LNCAP (cell line): Measurements from ENCODE around the gene SNTG2.

Experiments
- TF ChIP-seq, protein P1 (sequence below): fragments of 450-650 bp; IDR thresholded peaks from 2 replicates; pipeline ENCODE4 v1.5.1; 2017; ENCODE audit warnings: mild to moderate bottlenecking

SNTG2 gene

GRCh38 chr2:1068822-1069221 is 118.2 kb downstream of the SNTG2 start:
- TF ChIP-seq, protein P1, sequence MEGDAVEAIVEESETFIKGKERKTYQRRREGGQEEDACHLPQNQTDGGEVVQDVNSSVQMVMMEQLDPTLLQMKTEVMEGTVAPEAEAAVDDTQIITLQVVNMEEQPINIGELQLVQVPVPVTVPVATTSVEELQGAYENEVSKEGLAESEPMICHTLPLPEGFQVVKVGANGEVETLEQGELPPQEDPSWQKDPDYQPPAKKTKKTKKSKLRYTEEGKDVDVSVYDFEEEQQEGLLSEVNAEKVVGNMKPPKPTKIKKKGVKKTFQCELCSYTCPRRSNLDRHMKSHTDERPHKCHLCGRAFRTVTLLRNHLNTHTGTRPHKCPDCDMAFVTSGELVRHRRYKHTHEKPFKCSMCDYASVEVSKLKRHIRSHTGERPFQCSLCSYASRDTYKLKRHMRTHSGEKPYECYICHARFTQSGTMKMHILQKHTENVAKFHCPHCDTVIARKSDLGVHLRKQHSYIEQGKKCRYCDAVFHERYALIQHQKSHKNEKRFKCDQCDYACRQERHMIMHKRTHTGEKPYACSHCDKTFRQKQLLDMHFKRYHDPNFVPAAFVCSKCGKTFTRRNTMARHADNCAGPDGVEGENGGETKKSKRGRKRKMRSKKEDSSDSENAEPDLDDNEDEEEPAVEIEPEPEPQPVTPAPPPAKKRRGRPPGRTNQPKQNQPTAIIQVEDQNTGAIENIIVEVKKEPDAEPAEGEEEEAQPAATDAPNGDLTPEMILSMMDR, result no peak

- TF ChIP-seq, protein P1, result no peak
These were observed 119.2 kb downstream of the SNTG2 start for GRCh38 chr2:1069847-1070246.

- TF ChIP-seq, protein P1, result no peak
These were observed 120.0 kb downstream of the SNTG2 start for GRCh38 chr2:1070601-1071000.

- TF ChIP-seq, protein P1, result no peak
These were observed 121.0 kb downstream of the SNTG2 start for GRCh38 chr2:1071650-1072049.

GRCh38 chr2:1072250-1072649 is 121.6 kb downstream of the SNTG2 start:
- TF ChIP-seq, protein P1, result no peak

DNA sequence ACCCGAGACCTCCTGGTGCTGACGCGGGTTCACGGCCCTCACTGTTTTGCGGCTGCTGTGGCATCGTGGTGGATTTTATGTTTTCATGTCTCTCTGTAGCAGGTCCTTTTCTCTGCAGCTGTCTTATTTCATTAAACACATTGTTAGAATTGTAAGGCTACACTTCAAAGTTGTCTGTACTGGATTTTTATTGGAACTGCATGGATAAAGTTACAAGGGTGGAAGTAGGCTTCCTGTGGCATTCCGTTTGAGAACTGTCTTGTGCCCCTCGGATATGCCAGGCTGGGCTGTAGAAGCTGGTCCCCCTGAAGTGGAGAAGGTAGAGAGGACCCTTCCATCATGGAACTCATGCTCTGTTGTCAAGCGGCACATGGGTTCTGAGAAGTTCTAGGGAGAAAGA is 127.3 kb downstream of the SNTG2 start:
- TF ChIP-seq, protein P1, result no peak

DNA sequence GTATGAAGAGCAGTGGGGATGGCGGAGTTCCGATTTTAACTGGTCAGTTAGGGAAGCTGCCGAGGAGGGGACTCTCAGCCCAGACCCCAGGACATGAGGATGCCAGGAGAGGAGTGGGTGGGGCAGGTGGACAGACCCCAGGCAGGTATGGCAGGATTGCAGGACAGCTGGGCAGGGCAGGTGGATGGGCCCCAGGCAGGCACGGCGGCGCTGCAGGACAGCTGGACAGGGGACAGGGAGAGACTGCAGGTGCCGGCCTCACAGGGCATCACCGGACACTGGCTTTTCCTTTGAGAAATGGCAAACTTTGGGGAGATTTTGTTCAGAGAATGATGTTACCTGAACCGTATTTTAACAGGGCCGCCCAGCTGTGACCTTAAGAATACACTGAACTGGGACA is 127.7 kb downstream of the SNTG2 start:
- TF ChIP-seq, protein P1, result no peak
